HCT116 (cell line): ENCODE measurements around the gene PHACTR1. TPM values are rescaled to one million over a fixed set of nuclear protein-coding genes. Genes with fewer than 3 reads are reported as not detected.

ENCODE experiments used
- ATAC-seq: fragments of 200-7000 bp; cut with Tn5 transposase; 2 replicates; pipeline ENCODE4 v1.9.1; 2020; ENCODE audit warnings: mild to moderate bottlenecking, moderate library complexity
- BruUV-seq: library from RNA; stranded (reverse); fragments of 400-500 nt; replicated peaks from 2 replicates; lab custom pipeline; 2021; lab: Mats Ljungman, UMichigan
- CTCF ChIA-PET: fragments of 300-600 bp; sonication (Branson Sonifier 250); formaldehyde crosslinking; loops from one replicate; lab custom pipeline; 2021; ENCODE audit warnings: antibody characterized with exemption; lab: Charles Lee
- POLR2A ChIA-PET: fragments of 300-600, 350-600 bp; sonication (Branson Sonifier 250); formaldehyde crosslinking; loops from one replicate; lab custom pipeline; 2021; ENCODE audit warnings: antibody characterized with exemption; lab: Charles Lee
- RAD21 ChIA-PET, 2 experiments: fragments of 300-600 bp; sonication (Branson Sonifier 250); formaldehyde crosslinking; loops; one replicate each; lab custom pipeline; 2023; ENCODE audit warnings: low total read pairs in 2 of 2; ENCODE audit not compliant: uncharacterized antibody in 2 of 2, unreplicated experiment in 2 of 2, low non-redundant PET in 1 of 2; lab: Charles Lee
- DNase-seq: peaks from one replicate; pipeline ENCODE4 v3.0.0-alpha.2; 2010; ENCODE audit warnings: low read depth, low spot score
- H2AFZ ChIP-seq: fragments of 200-600 bp; shearing (Covaris generic), sonication (generic); 2 replicates; pipeline ENCODE4 v1.6.1; 2017; ENCODE audit warnings: low read depth, mixed run types, mixed read lengths, antibody characterized with exemption, low read length; ENCODE audit not compliant: poor library complexity, severe bottlenecking
- H3K27ac ChIP-seq: 2 replicates; pipeline ENCODE4 v1.5.1; 2012; ENCODE audit warnings: low read depth, low read length
- H3K27me3 ChIP-seq: fragments of 200-600 bp; sonication (generic); 2 replicates; pipeline ENCODE4 v1.6.1; 2016; ENCODE audit warnings: mixed run types, low read length, mixed read lengths; ENCODE audit not compliant: insufficient read depth
- H3K36me3 ChIP-seq, 2 experiments: fragments of 200-500 bp in 1 of 2; fragments of 200-600 bp in 1 of 2; sonication (Bioruptor generic) in 1 of 2; sonication (generic) in 1 of 2; 2 replicates each; pipeline versions ENCODE4 v1.5.1 to v1.6.1; 2014 to 2016; ENCODE audit warnings: low read length in 2 of 2, inconsistent platforms in 1 of 2, mixed read lengths in 1 of 2, mixed run types in 1 of 2; ENCODE audit not compliant: insufficient read depth in 2 of 2, control insufficient read depth in 1 of 2
- H3K4me1 ChIP-seq, 2 experiments: fragments of 200-600 bp in 1 of 2; sonication (generic) in 1 of 2; 2 replicates each; pipeline versions ENCODE4 v1.5.1 to v1.6.1; 2012 to 2017; ENCODE audit warnings: low read length in 2 of 2, inconsistent platforms in 1 of 2, mild to moderate bottlenecking in 1 of 2, mixed read lengths in 1 of 2, mixed run types in 1 of 2, moderate library complexity in 1 of 2; ENCODE audit not compliant: insufficient read depth in 2 of 2, control insufficient read depth in 1 of 2
- H3K4me2 ChIP-seq: fragments of 200-600 bp; sonication (generic); 2 replicates; pipeline ENCODE4 v1.6.1; 2017; ENCODE audit warnings: mixed run types, low read length, mixed read lengths
- H3K4me3 ChIP-seq, 2 experiments: fragments of 200-600 bp in 1 of 2; sonication (generic) in 1 of 2; replicated peaks in 1 of 2; 2 replicates each; pipeline ENCODE4 v1.5.1; 2011 to 2016; ENCODE audit warnings: low read length in 2 of 2, control low read depth in 1 of 2, low read depth in 1 of 2, mild to moderate bottlenecking in 1 of 2, mixed read lengths in 1 of 2, mixed run types in 1 of 2
- H3K79me2 ChIP-seq: fragments of 200-600 bp; sonication (generic); 2 replicates; pipeline ENCODE4 v1.6.1; 2017; ENCODE audit warnings: mild to moderate bottlenecking, mixed run types, low read length, moderate library complexity, mixed read lengths; ENCODE audit not compliant: insufficient read depth
- H3K9ac ChIP-seq: fragments of 200-600 bp; sonication (generic); 2 replicates; pipeline ENCODE4 v1.6.1; 2016; ENCODE audit warnings: low read length, mixed read lengths
- H3K9me2 ChIP-seq: fragments of 200-600 bp; sonication (generic), shearing (Covaris generic); 2 replicates; pipeline ENCODE4 v1.6.1; 2017; ENCODE audit warnings: mixed run types, mild to moderate bottlenecking, moderate library complexity; ENCODE audit not compliant: insufficient read depth
- H3K9me3 ChIP-seq, 2 experiments: fragments of 200-500 bp in 1 of 2; fragments of 200-600 bp in 1 of 2; sonication (Bioruptor generic) in 1 of 2; sonication (generic) in 1 of 2; 2 replicates each; pipeline ENCODE4 v1.6.1; 2014 to 2017; ENCODE audit warnings: low read length in 2 of 2, mixed read lengths in 2 of 2, inconsistent platforms in 1 of 2, low read depth in 1 of 2, mild to moderate bottlenecking in 1 of 2, mixed run types in 1 of 2, moderate library complexity in 1 of 2; ENCODE audit not compliant: control insufficient read depth in 1 of 2, insufficient read depth in 1 of 2
- H4K20me1 ChIP-seq: fragments of 200-600 bp; sonication (generic), shearing (Covaris generic); 2 replicates; pipeline ENCODE4 v1.6.1; 2017; ENCODE audit warnings: mixed run types, mild to moderate bottlenecking, moderate library complexity; ENCODE audit not compliant: insufficient read depth
- CEBPB ChIP-seq: IDR thresholded peaks from 2 replicates; pipeline ENCODE4 v1.6.1; 2012; ENCODE audit warnings: low read depth
- EGR1 ChIP-seq: IDR thresholded peaks from 2 replicates; pipeline ENCODE4 v1.6.1; 2012; ENCODE audit warnings: low read depth
- EZH2phosphoT487 ChIP-seq: fragments of 200-600 bp; IDR thresholded peaks from 2 replicates; pipeline ENCODE4 v1.6.1; 2018; ENCODE audit warnings: antibody characterized with exemption, borderline replicate concordance
- FOSL1 ChIP-seq: IDR thresholded peaks from 2 replicates; pipeline ENCODE4 v1.6.1; 2012; ENCODE audit warnings: low read depth
- JUND ChIP-seq: IDR thresholded peaks from 2 replicates; pipeline ENCODE4 v1.6.1; 2012
- REST ChIP-seq: IDR thresholded peaks from 2 replicates; pipeline ENCODE4 v1.6.1; 2012; ENCODE audit warnings: low read depth
- ZBTB33 ChIP-seq: IDR thresholded peaks from 2 replicates; pipeline ENCODE4 v1.6.1; 2011; ENCODE audit warnings: mild to moderate bottlenecking, low read length, moderate library complexity; ENCODE audit not compliant: insufficient replicate concordance; ENCODE audit errors: extremely low read depth
- ZNF274 ChIP-seq: fragments of 200-500 bp; sonication (Bioruptor generic); IDR thresholded peaks from 2 replicates; pipeline ENCODE4 v1.6.1; 2014; ENCODE audit warnings: mild to moderate bottlenecking, low read depth, low read length, inconsistent platforms
- intact Hi-C: fragments of 100-400 bp; cut with micrococcal nuclease; formaldehyde crosslinking; loops from 2 replicates; pipeline ENCODE4 v1.10.0; 2022
- total RNA-seq: library from RNA; stranded (reverse); gene quantifications from one replicate; pipeline ENCODE4 v1.2.1, GENCODE V29; 2021; ENCODE audit not compliant: unreplicated experiment

Gene PHACTR1
- total RNA-seq, 1 experiment from 2014 or later, result 0.17 TPM

- Histone ChIP-seq H2AFZ (no peak overlapping the region), H3K9me3 (no peaks in the 10 kb centered on the region), H3K4me1 (no peaks in the 10 kb centered on the region), H3K9ac (no peak overlapping the region), H3K4me2 (no peak overlapping the region), H3K79me2 (no peaks in the 10 kb centered on the region), H3K36me3 (no peaks in the 10 kb centered on the region), H3K9me2 (no peaks in the 10 kb centered on the region), H4K20me1 (no peaks in the 10 kb centered on the region), H3K27me3 (peaks cover 26% of the 10 kb centered on the region), H3K4me3 (no peak overlapping the region), H3K27ac (no peak overlapping the region)
- no peak for TF ChIP-seq FOSL1
- TF ChIP-seq ZBTB33, result no peak
- no peak for TF ChIP-seq EZH2phosphoT487
- no peak for TF ChIP-seq ZNF274
- TF ChIP-seq EGR1, result no peak
- no peak for TF ChIP-seq REST
- no peak for TF ChIP-seq JUND
- TF ChIP-seq CEBPB, result no peak
- POLR2A ChIA-PET, result no interaction called here
- no peak for ATAC-seq
- RAD21 ChIA-PET, result no interaction called here
- BruUV-seq, result no TSS peak
- CTCF ChIA-PET, result interaction anchor here (1.4 kb wide), 1 partner anchor 9 kb away, joined by 6 read pairs; no protein-coding TSS in a partner anchor
- no peak for DNase-seq
- intact Hi-C loops, result no loop called here
Measured at GRCh38 chr6:12903246-12903645, 186.7 kb downstream of the PHACTR1 start.
